Measurements from ENCODE around the gene SLC9A8. TPM values are rescaled to one million over a fixed set of nuclear protein-coding genes. Genes with fewer than 3 reads are reported as not detected.
A peak's percentile ranks its signal among the peaks of the same experiment; 100 is the strongest.

The SLC9A8 gene
- total and polyA plus RNA-seq, 3 experiments from 2014 or later: 7.7 to 12.0 (median 11.5) TPM

DNA sequence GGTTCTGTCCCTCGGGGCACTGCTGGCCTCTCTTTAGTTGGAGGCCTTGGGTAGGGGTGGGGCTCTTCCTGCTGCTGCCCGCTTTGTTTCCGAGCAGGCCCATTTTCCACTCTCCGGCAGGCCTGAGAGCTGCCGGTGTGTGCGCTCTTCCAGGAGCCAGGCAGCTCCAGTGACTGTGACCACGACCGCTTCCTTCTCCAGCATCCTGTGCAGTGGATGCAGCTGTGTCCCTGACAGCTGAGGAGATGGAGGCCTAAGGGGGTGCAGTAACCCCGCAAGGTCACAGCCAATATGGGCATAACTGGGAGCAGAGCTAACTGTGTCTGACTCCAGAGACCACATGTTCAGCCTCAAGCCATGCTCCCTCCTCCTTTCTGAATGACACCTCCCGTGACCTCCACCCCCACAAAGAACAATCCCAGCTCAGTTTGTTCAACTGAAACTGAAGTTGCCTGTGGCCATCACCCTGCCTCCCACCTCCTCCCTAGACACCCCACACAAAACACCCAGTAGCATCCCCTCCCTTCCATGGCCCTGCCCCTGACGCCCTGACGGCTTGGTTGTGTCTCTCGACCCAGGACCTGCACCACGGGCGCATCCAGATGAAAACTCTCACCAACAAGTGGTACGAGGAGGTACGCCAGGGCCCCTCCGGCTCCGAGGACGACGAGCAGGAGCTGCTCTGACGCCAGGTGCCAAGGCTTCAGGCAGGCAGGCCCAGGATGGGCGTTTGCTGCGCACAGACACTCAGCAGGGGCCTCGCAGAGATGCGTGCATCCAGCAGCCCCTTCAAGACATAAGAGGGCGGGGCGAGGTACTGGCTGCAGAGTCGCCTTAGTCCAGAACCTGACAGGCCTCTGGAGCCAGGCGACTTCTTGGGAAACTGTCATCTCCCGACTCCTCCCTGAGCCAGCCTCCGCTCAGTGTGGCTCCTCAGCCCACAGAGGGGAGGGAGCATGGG, 74.9 kb downstream of the SLC9A8 start:
- peaks cover 13% of the 10 kb centered on the region for H3K36me3 ChIP-seq (ENCODE audit: insufficient read depth, low read length)
- no peak overlapping the region for H3K27ac ChIP-seq (ENCODE audit: low read depth, low read length)
- H3K4me1 Mint-ChIP-seq: peaks cover under 1 to 7% (median 5%) of the 10 kb centered on the region in 3 donors
- DNase-seq: no peak
- no peaks in the 10 kb centered on the region for H3K27me3 ChIP-seq (ENCODE audit: insufficient read depth, low read length, poor library complexity, severe bottlenecking)
- H3K4me3 ChIP-seq (ENCODE audit: low read length): no peak overlapping the region
- no peak overlapping the region for H3K4me3 Mint-ChIP-seq
- CTCF ChIA-PET: interaction anchor here (1.0 to 2.0 kb wide), 8 partner anchors 7 to 278 kb away, joined by 3 to 7 read pairs (median 3); no protein-coding TSS in a partner anchor
- H3K27ac Mint-ChIP-seq: peak overlapping the region in 4 of 8 donors; percentile 52 to 85 (median 68)
- no peaks in the 10 kb centered on the region for H3K9me3 Mint-ChIP-seq
- H3K27me3 Mint-ChIP-seq: no peaks in the 10 kb centered on the region
- H3K9me3 ChIP-seq (ENCODE audit: low read length): no peaks in the 10 kb centered on the region
- no peaks in the 10 kb centered on the region for H3K4me1 ChIP-seq (ENCODE audit: insufficient read depth, low read length)
- peaks cover 0 to 72% (median 12%) of the 10 kb centered on the region in 3 donors for H3K36me3 Mint-ChIP-seq
- POLR2A ChIA-PET: no interaction called here

DNA sequence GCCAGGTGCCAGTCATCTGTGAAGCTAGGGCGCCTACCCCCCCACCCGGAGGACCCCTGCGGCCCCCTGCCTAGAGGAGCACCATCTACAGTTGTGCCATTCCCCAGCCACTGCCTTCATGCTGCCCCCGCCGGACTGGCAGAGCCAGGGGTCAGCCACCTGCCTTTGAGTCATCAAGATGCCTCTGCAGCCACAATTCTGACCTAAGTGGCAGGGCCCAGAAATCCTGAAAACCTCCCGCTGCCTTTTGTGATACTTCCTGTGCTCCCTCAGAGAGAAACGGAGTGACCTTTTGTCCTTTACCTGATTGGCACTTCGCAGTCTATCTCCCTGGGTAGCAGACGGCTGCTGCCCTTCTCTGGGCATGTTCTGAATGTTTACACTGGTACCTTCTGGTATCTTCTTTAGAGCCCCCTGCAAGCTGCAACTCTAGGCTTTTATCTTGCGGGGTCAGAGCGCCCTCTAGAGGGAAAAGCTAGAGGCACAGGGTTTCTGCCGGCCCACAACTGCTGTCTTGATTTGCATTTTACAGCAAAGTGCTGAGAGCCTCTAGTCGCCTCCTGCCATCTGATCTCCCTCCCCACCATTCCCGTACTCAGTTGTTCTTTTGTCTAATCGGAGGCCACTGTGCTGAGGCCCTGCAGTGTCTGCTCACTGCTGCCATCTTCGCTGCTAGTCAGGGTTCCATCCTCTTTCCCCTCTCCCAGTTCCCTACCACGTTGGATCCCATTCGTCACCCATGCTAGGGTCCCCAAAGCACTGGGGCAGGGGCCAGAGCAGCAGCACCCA, 75.8 kb downstream of the SLC9A8 start:
- peaks cover 9% of the 10 kb centered on the region for H3K36me3 ChIP-seq (ENCODE audit: insufficient read depth, low read length)
- no peaks in the 10 kb centered on the region for H3K9me3 Mint-ChIP-seq
- POLR2A ChIA-PET: no interaction called here

DNA sequence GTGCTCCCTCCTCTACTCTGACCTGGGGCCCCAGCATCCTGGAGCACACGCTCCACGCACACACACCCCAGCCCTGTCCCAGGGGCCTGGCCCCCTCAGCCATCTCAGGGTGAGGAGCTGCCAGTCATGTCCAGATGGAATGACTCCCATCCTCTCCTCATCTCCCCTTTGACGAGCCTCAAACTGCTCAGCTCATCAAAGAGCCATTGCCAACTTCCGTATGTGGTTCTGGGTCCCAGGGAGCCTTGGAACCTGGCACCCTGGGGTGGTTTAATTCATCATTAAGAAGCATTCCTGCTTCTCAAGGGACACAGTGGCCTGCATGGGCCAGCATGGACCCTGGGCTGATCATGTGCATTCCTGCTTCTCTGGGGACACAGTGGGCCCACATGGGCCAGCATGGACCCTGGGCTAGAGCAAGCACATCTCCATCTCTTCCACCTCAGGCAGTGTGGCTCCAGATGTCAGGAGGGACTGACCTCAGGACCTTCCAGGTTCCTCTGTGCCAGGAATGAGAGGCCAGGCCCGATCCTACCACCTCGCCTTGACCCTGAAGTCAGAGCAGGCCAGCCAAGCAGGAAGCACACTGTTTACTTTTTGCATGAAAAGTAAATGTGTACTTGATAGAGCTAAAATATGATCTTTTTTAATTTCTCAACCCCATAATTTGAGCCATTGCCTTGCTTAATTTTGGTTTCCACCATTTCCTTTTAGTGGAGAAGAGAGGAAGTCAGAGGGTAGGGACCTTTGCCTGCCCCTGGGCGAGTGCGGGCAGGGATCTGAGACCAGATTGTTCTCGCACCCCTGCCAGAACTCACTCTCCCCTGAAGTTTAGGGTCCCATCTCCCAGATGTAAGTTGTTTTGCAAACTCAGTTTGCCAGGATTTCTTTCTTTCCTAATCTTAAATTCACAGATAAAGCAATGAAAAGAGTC, 76.6 kb downstream of the SLC9A8 start:
- Mint-ChIP-seq H3K4me3 (no peak overlapping the region), H3K27ac (peak overlapping the region in 3 of 8 donors; percentile 52 to 72 (median 67)), H3K36me3 (peaks cover 0 to 58% (median 10%) of the 10 kb centered on the region in 3 donors), H3K4me1 (peaks cover 15 to 22% (median 18%) of the 10 kb centered on the region in 3 donors), H3K9me3 (no peaks in the 10 kb centered on the region), H3K27me3 (no peaks in the 10 kb centered on the region)
- H3K9me3 ChIP-seq (ENCODE audit: low read length): no peaks in the 10 kb centered on the region
- ChIA-PET POLR2A (interaction anchor here (0.6 kb wide), 1 partner anchor 279 kb away, joined by 4 read pairs; no protein-coding TSS in a partner anchor), CTCF (interaction anchor here (1.0 to 1.2 kb wide), 6 partner anchors 9 to 294 kb away, joined by 3 to 5 read pairs (median 3); no protein-coding TSS in a partner anchor)
- peaks cover 1% of the 10 kb centered on the region for H3K4me1 ChIP-seq (ENCODE audit: insufficient read depth, low read length)
- no peak overlapping the region for H3K4me3 ChIP-seq (ENCODE audit: low read length)
- peaks cover 4% of the 10 kb centered on the region for H3K36me3 ChIP-seq (ENCODE audit: insufficient read depth, low read length)
- H3K27ac ChIP-seq (ENCODE audit: low read depth, low read length): no peak overlapping the region
- H3K27me3 ChIP-seq (ENCODE audit: insufficient read depth, low read length, poor library complexity, severe bottlenecking): no peaks in the 10 kb centered on the region
- no peak for DNase-seq

More for the DNA sequence above, 75.8 kb downstream of the SLC9A8 start:
- Histone ChIP-seq H3K4me1 (ENCODE audit: insufficient read depth, low read length) (no peaks in the 10 kb centered on the region), H3K27ac (ENCODE audit: low read depth, low read length) (no peak overlapping the region), H3K27me3 (ENCODE audit: insufficient read depth, low read length, poor library complexity, severe bottlenecking) (no peaks in the 10 kb centered on the region), H3K4me3 (ENCODE audit: low read length) (no peak overlapping the region), H3K9me3 (ENCODE audit: low read length) (no peaks in the 10 kb centered on the region)
- DNase-seq: peak; percentile 21 to 67 (median 36)
- CTCF ChIA-PET: interaction anchor here (1.0 to 1.2 kb wide), 7 partner anchors 8 to 293 kb away, joined by 3 to 5 read pairs (median 3); no protein-coding TSS in a partner anchor
- Mint-ChIP-seq H3K27me3 (no peaks in the 10 kb centered on the region), H3K4me1 (peaks cover 7 to 14% (median 9%) of the 10 kb centered on the region in 3 donors), H3K4me3 (no peak overlapping the region), H3K36me3 (peaks cover 0 to 65% (median 12%) of the 10 kb centered on the region in 3 donors), H3K27ac (peak overlapping the region in 3 of 8 donors; percentile 52 to 67 (median 59))

- CTCF ChIA-PET: no interaction called here
- H3K27ac Mint-ChIP-seq: peak overlapping the region in 1 of 8 donors; percentile 71
These were observed 77.3 kb downstream of the SLC9A8 start for GRCh38 chr20:49889935-49890333.

GRCh38 chr20:49890471-49891361, 78.1 kb downstream of the SLC9A8 start:
- DNase-seq: peak in 1 of 5 donors; percentile 43
- ChIA-PET CTCF (no interaction called here), POLR2A (no interaction called here)
- Mint-ChIP-seq H3K27ac (peak overlapping the region in 2 of 8 donors; percentile 65 to 71), H3K9me3 (no peaks in the 10 kb centered on the region), H3K36me3 (peaks cover 0 to 45% (median 7%) of the 10 kb centered on the region in 3 donors), H3K4me3 (no peak overlapping the region), H3K27me3 (no peaks in the 10 kb centered on the region), H3K4me1 (peaks cover 21 to 28% (median 21%) of the 10 kb centered on the region in 3 donors)
- Histone ChIP-seq H3K27ac (ENCODE audit: low read depth, low read length) (no peak overlapping the region), H3K27me3 (ENCODE audit: insufficient read depth, low read length, poor library complexity, severe bottlenecking) (no peaks in the 10 kb centered on the region), H3K9me3 (ENCODE audit: low read length) (no peaks in the 10 kb centered on the region), H3K4me1 (ENCODE audit: insufficient read depth, low read length) (peaks cover 3% of the 10 kb centered on the region), H3K36me3 (ENCODE audit: insufficient read depth, low read length) (peaks cover under 1% of the 10 kb centered on the region), H3K4me3 (ENCODE audit: low read length) (no peak overlapping the region)

More at GRCh38 chr20:49889935-49890333, 77.3 kb downstream of the SLC9A8 start:
- H3K27me3 ChIP-seq (ENCODE audit: insufficient read depth, low read length, poor library complexity, severe bottlenecking): no peaks in the 10 kb centered on the region
- POLR2A ChIA-PET: no interaction called here
- Mint-ChIP-seq H3K9me3 (no peaks in the 10 kb centered on the region), H3K4me3 (peak overlapping the region in 1 of 7 donors; percentile 9), H3K27me3 (no peaks in the 10 kb centered on the region), H3K36me3 (peaks cover 0 to 52% (median 7%) of the 10 kb centered on the region in 3 donors), H3K4me1 (peaks cover 20 to 27% (median 21%) of the 10 kb centered on the region in 3 donors)
- peaks cover 3% of the 10 kb centered on the region for H3K4me1 ChIP-seq (ENCODE audit: insufficient read depth, low read length)
- peaks cover 4% of the 10 kb centered on the region for H3K36me3 ChIP-seq (ENCODE audit: insufficient read depth, low read length)
- no peaks in the 10 kb centered on the region for H3K9me3 ChIP-seq (ENCODE audit: low read length)
- no peak overlapping the region for H3K4me3 ChIP-seq (ENCODE audit: low read length)
- no peak overlapping the region for H3K27ac ChIP-seq (ENCODE audit: low read depth, low read length)
- no peak for DNase-seq

DNA sequence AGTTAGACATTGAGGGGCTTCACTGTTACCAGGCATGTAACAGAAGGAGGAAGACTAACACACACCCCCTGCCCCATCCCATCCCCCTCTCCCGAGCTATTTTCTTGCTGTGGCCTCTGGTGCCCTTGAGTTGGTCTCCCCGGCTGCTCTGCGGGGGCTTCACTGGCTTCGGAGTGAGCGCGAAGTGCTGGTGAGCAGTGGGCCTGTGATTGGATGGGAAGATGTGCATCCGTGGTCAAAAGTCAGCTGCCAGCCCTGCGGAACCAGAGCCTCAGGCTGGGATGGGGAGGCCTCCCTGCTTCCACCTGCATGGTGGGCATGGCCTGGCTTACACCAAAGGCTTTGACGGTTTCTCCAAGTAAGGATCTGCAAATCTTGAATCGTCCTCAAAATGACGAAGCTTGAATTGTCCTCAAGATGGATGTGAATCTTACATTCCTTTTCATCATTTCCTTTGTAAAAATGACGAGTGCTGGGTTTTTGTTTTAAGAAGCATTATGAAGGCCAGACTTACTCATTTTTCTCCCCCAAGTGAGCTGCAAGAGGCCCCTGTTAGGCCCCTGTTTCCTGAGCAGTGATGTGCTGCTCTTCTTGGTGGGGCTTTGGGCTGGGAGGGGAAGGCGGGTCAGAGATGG, 79.0 kb downstream of the SLC9A8 start:
- peak in 1 of 5 donors; percentile 28 for DNase-seq
- Histone ChIP-seq H3K27ac (ENCODE audit: low read depth, low read length) (no peak overlapping the region), H3K4me3 (ENCODE audit: low read length) (no peak overlapping the region), H3K36me3 (ENCODE audit: insufficient read depth, low read length) (no peaks in the 10 kb centered on the region), H3K27me3 (ENCODE audit: insufficient read depth, low read length, poor library complexity, severe bottlenecking) (no peaks in the 10 kb centered on the region), H3K4me1 (ENCODE audit: insufficient read depth, low read length) (peaks cover 3% of the 10 kb centered on the region), H3K9me3 (ENCODE audit: low read length) (no peaks in the 10 kb centered on the region)
- peaks cover 21 to 28% (median 21%) of the 10 kb centered on the region in 3 donors for H3K4me1 Mint-ChIP-seq
- H3K4me3 Mint-ChIP-seq: no peak overlapping the region
- ChIA-PET POLR2A (no interaction called here), CTCF (no interaction called here)
- H3K27me3 Mint-ChIP-seq: no peaks in the 10 kb centered on the region
- peak overlapping the region in 1 of 8 donors; percentile 82 for H3K27ac Mint-ChIP-seq
- H3K9me3 Mint-ChIP-seq: no peaks in the 10 kb centered on the region
- H3K36me3 Mint-ChIP-seq: peaks cover 0 to 36% (median 7%) of the 10 kb centered on the region in 3 donors

All from CD8-positive, alpha-beta memory T cell (primary cell).